ENCODE data around the gene CCDC170. TPM values are rescaled to one million over a fixed set of nuclear protein-coding genes. Genes with fewer than 3 reads are reported as not detected.
A peak's percentile ranks its signal among the peaks of the same experiment; 100 is the strongest.

The CCDC170 gene
- total RNA-seq, 1 experiment from 2014 or later, result 0.12 TPM

- TF ChIP-seq ZNF274 (IDR thresholded peaks at IDR 0.05; ENCODE audit: low read depth, low read length) (no peak), YY1 (IDR thresholded peaks at IDR 0.05; ENCODE audit: extremely low read depth, insufficient replicate concordance, low read depth, low read length) (no peak)
Observed at GRCh38 chr6:151501511-151502136, 7.8 kb downstream of the CCDC170 start (continued).

GRCh38 chr6:151502499-151502898, 8.7 kb downstream of the CCDC170 start:
- peak; percentile 76 for TF ChIP-seq JUND (IDR thresholded peaks at IDR 0.05)
- TF ChIP-seq, protein P1, sequence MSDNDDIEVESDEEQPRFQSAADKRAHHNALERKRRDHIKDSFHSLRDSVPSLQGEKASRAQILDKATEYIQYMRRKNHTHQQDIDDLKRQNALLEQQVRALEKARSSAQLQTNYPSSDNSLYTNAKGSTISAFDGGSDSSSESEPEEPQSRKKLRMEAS (IDR thresholded peaks at IDR 0.05), result no peak
- TF ChIP-seq, protein P2, sequence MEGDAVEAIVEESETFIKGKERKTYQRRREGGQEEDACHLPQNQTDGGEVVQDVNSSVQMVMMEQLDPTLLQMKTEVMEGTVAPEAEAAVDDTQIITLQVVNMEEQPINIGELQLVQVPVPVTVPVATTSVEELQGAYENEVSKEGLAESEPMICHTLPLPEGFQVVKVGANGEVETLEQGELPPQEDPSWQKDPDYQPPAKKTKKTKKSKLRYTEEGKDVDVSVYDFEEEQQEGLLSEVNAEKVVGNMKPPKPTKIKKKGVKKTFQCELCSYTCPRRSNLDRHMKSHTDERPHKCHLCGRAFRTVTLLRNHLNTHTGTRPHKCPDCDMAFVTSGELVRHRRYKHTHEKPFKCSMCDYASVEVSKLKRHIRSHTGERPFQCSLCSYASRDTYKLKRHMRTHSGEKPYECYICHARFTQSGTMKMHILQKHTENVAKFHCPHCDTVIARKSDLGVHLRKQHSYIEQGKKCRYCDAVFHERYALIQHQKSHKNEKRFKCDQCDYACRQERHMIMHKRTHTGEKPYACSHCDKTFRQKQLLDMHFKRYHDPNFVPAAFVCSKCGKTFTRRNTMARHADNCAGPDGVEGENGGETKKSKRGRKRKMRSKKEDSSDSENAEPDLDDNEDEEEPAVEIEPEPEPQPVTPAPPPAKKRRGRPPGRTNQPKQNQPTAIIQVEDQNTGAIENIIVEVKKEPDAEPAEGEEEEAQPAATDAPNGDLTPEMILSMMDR (IDR thresholded peaks at IDR 0.05 in 2 of 3, conservative IDR thresholded peaks at IDR 0.05 in 1 of 3; ENCODE audit: borderline replicate concordance in 1 of 3, insufficient read depth in 1 of 3, low read depth in 2 of 3, low read length in 2 of 3), result no peak
- no peak for TF ChIP-seq CBX3 (IDR thresholded peaks at IDR 0.05; ENCODE audit: low read depth)
- no peak for TF ChIP-seq RAD21 (IDR thresholded peaks at IDR 0.05; ENCODE audit: low read depth)
- no peak for TF ChIP-seq EZH2 (IDR thresholded peaks at IDR 0.05)
- TF ChIP-seq FOSL1 (IDR thresholded peaks at IDR 0.05; ENCODE audit: low read depth), result peak; percentile 87
- no peak for TF ChIP-seq ZFX (IDR thresholded peaks at IDR 0.05)
- no peak for TF ChIP-seq TCF7L2 (IDR thresholded peaks at IDR 0.05; ENCODE audit: borderline replicate concordance, extremely low read depth, insufficient read depth, insufficient read length)
- TF ChIP-seq SP1 (IDR thresholded peaks at IDR 0.05; ENCODE audit: low read depth), result peak; percentile 52
- Histone ChIP-seq H3K4me2 (ENCODE audit: low read length) (peak overlapping the region; percentile 70), H3K9ac (ENCODE audit: low read length) (no peak overlapping the region), H3K4me1 (ENCODE audit: control insufficient read depth in 1 of 2, insufficient read depth in 2 of 2, low read length in 2 of 2) (peaks cover 10 to 20% of the 10 kb centered on the region in 2 experiments; a peak in 3 of 4 replicates), H3K4me3 (replicated peaks in 1 of 2; ENCODE audit: low read depth in 1 of 2, low read length in 2 of 2) (peak overlapping the region in 1 of 2 experiments; percentile 37; a peak in 2 of 4 replicates), H3K9me2 (ENCODE audit: insufficient read depth) (no peaks in the 10 kb centered on the region), H3K36me3 (ENCODE audit: control insufficient read depth in 1 of 2, insufficient read depth in 2 of 2, low read length in 2 of 2) (no peaks in the 10 kb centered on the region), H2AFZ (ENCODE audit: low read depth, low read length, poor library complexity, severe bottlenecking) (peak overlapping the region; percentile 91), H3K27me3 (ENCODE audit: insufficient read depth, low read length) (no peaks in the 10 kb centered on the region), H4K20me1 (ENCODE audit: insufficient read depth) (no peaks in the 10 kb centered on the region), H3K79me2 (ENCODE audit: insufficient read depth, low read length) (no peaks in the 10 kb centered on the region), H3K27ac (ENCODE audit: low read depth, low read length) (no peak overlapping the region), H3K9me3 (ENCODE audit: control insufficient read depth in 1 of 2, insufficient read depth in 1 of 2, low read depth in 1 of 2, low read length in 2 of 2) (no peaks in the 10 kb centered on the region)
- intact Hi-C loops (cut with micrococcal nuclease), result no loop called here
- no TSS peak for BruUV-seq (replicated peaks)
- RAD21 ChIA-PET (ENCODE audit: low non-redundant PET in 1 of 2, low total read pairs in 2 of 2, uncharacterized antibody in 2 of 2, unreplicated experiment in 2 of 2), result no interaction called here
- POLR2A ChIA-PET, result no interaction called here
- ATAC-seq, result peak; percentile 75
- peak; percentile 22 for DNase-seq (ENCODE audit: low read depth, low spot score)
- CTCF ChIA-PET, result no interaction called here
